ENCODE results near the gene EIF5. TPM values are rescaled to one million over a fixed set of nuclear protein-coding genes. Genes with fewer than 3 reads are reported as not detected.

Gene EIF5
- total RNA-seq, 2 donors from 2014 or later = 267 to 339 TPM

DNA sequence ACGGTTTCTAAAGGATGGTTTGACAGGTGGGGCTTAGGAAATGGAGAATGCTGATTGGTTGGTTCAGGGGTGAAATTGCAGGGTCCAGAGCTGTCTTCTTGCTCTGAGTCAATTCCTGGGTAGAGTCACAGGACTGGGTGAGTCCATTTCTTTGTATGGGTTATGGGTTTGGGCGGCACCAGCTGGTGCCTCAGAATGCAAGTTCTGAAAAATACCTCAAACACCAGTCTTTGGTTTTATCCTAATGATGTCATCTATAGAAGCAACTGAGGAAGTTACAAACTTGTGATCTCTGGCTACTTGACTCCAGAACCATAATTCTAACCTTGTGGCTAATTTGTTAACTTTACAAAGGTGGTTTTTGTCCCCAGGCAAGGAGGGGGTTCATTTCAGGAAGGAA is 47.6 kb upstream of the EIF5 start:
- H3K4me1 Mint-ChIP-seq = peaks cover 12% of the 10 kb centered on the region
- H3K9me3 ChIP-seq (ENCODE audit: control insufficient read depth, low read length) = peaks cover 7% of the 10 kb centered on the region
- H3K9ac ChIP-seq (ENCODE audit: extremely low read depth, low read length, poor library complexity, severe bottlenecking) = no peak overlapping the region
- no peak overlapping the region for H3K27ac Mint-ChIP-seq
- 92 to 95% methylated on average over 2 of the region's 2 CpGs for WGBS, 2 experiments (ENCODE audit: insufficient coverage in 1 of 2, insufficient read length in 1 of 2)
- H3K27me3 Mint-ChIP-seq (ENCODE audit: insufficient read depth) = peaks cover 25% of the 10 kb centered on the region
- H3K4me3 ChIP-seq (ENCODE audit: low read length) = no peak overlapping the region
- H3K9me3 Mint-ChIP-seq = peaks cover 3% of the 10 kb centered on the region
- H3K36me3 Mint-ChIP-seq (ENCODE audit: low read depth) = no peaks in the 10 kb centered on the region
- H3K27ac ChIP-seq (ENCODE audit: low read depth, low read length) = no peak overlapping the region
- no peak for DNase-seq
- H3K4me1 ChIP-seq (ENCODE audit: control insufficient read depth, insufficient read depth, low read length) = no peaks in the 10 kb centered on the region
- TF ChIP-seq, protein P1, sequence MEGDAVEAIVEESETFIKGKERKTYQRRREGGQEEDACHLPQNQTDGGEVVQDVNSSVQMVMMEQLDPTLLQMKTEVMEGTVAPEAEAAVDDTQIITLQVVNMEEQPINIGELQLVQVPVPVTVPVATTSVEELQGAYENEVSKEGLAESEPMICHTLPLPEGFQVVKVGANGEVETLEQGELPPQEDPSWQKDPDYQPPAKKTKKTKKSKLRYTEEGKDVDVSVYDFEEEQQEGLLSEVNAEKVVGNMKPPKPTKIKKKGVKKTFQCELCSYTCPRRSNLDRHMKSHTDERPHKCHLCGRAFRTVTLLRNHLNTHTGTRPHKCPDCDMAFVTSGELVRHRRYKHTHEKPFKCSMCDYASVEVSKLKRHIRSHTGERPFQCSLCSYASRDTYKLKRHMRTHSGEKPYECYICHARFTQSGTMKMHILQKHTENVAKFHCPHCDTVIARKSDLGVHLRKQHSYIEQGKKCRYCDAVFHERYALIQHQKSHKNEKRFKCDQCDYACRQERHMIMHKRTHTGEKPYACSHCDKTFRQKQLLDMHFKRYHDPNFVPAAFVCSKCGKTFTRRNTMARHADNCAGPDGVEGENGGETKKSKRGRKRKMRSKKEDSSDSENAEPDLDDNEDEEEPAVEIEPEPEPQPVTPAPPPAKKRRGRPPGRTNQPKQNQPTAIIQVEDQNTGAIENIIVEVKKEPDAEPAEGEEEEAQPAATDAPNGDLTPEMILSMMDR (conservative IDR thresholded peaks at IDR 0.05) = no peak
- no peaks in the 10 kb centered on the region for H3K27me3 ChIP-seq (ENCODE audit: control insufficient read depth, insufficient read depth, low read length, poor library complexity, severe bottlenecking)
- no peak overlapping the region for H3K4me3 Mint-ChIP-seq
- H3K36me3 ChIP-seq (ENCODE audit: control insufficient read depth, insufficient read depth, low read length) = no peaks in the 10 kb centered on the region

DNA sequence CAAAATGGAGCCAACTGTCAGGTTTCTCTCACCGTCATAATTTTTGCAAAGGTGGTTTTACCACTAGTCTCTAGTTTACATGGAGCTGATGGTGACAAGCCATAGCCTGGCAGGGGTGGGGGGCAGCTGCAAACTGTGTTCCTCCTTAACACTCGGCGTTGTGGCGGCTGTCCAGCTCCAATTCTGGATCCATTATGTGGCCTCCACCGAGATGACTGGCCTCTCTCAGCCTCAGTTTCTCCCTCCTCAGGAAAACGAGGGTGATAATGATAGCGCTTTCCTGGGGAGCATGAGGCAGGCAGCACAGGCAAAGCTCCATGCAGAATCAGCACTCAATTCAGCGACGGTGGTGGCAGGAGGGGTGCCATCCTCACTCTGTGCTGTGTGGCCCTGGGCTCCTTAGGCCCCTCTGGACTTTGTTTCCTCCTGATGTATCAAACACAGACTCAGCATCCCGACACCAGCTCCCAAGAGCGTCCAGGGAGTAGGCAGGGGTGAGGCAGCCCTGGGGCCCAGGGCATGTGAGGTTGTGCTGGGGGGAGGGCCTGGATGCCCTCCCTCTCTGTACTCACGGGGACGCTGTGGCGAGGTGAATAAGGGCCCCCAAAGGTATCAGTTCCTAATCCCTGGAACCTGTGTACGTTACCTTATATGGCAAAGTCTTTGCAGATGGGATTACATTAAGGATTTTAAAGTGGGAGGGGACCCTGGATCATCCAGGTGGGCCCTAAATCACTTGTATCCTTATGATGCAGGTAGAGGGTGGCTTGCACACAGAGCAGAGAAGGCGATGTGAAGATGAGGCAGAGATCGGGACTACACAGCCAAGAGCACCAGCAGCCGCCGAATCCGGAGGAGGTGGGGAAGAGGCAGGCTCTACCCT is 46.8 kb upstream of the EIF5 start:
- H3K27ac ChIP-seq (ENCODE audit: low read depth, low read length) = no peak overlapping the region
- peaks cover 7% of the 10 kb centered on the region for H3K9me3 ChIP-seq (ENCODE audit: control insufficient read depth, low read length)
- H3K36me3 ChIP-seq (ENCODE audit: control insufficient read depth, insufficient read depth, low read length) = no peaks in the 10 kb centered on the region
- Mint-ChIP-seq H3K36me3 (ENCODE audit: low read depth) (no peaks in the 10 kb centered on the region), H3K4me3 (no peak overlapping the region), H3K4me1 (peaks cover 12% of the 10 kb centered on the region), H3K27me3 (ENCODE audit: insufficient read depth) (peaks cover 32% of the 10 kb centered on the region), H3K9me3 (peaks cover 3% of the 10 kb centered on the region), H3K27ac (no peak overlapping the region)
- no peaks in the 10 kb centered on the region for H3K4me1 ChIP-seq (ENCODE audit: control insufficient read depth, insufficient read depth, low read length)
- WGBS, 2 experiments (ENCODE audit: insufficient coverage in 1 of 2, insufficient read length in 1 of 2) = 91 to 94% methylated on average over 16 to 20 of the region's 20 CpGs
- no peak for DNase-seq
- H3K27me3 ChIP-seq (ENCODE audit: control insufficient read depth, insufficient read depth, low read length, poor library complexity, severe bottlenecking) = no peaks in the 10 kb centered on the region
- no peak overlapping the region for H3K9ac ChIP-seq (ENCODE audit: extremely low read depth, low read length, poor library complexity, severe bottlenecking)
- no peak overlapping the region for H3K4me3 ChIP-seq (ENCODE audit: low read length)
- TF ChIP-seq, protein P1 (conservative IDR thresholded peaks at IDR 0.05) = no peak

DNA sequence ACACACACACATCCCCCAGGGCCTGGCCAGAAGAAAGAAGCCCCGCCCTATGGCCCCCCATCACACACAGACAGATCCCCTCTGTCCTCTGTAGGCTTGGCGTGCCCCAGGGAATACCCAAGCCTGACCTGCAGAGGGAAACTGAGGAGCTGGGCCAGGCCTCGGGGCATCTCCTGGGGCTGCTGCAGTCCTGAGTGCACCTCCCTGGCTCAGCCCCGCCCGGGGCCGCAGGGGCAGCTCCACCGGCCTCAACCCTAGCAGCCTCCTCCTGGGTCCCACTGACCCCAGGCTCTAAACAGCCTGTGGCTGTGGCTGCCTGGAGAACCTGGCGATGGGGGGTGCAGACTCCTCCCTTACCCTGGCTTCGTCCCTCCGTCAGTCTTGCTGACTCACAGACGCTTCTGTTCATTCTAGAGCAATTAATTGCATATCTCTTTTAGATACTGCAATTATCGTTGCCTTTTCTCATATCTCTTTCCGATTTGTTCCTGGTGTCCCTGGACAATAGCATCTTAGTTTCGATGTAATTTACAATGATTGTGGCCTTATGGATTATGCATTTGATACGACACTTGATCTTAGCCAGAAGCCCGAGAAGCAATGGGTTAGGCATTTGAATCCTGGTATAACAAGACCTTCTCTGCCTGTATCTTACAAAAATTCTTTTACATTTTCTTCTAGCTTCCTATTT is 45.8 kb upstream of the EIF5 start:
- Mint-ChIP-seq H3K27ac (no peak overlapping the region), H3K4me1 (peaks cover 12% of the 10 kb centered on the region), H3K27me3 (ENCODE audit: insufficient read depth) (peaks cover 31% of the 10 kb centered on the region), H3K4me3 (no peak overlapping the region), H3K36me3 (ENCODE audit: low read depth) (no peaks in the 10 kb centered on the region), H3K9me3 (peaks cover 3% of the 10 kb centered on the region)
- Histone ChIP-seq H3K9ac (ENCODE audit: extremely low read depth, low read length, poor library complexity, severe bottlenecking) (no peak overlapping the region), H3K27me3 (ENCODE audit: control insufficient read depth, insufficient read depth, low read length, poor library complexity, severe bottlenecking) (no peaks in the 10 kb centered on the region), H3K4me3 (ENCODE audit: low read length) (no peak overlapping the region), H3K9me3 (ENCODE audit: control insufficient read depth, low read length) (peaks cover 7% of the 10 kb centered on the region), H3K36me3 (ENCODE audit: control insufficient read depth, insufficient read depth, low read length) (no peaks in the 10 kb centered on the region), H3K4me1 (ENCODE audit: control insufficient read depth, insufficient read depth, low read length) (no peaks in the 10 kb centered on the region), H3K27ac (ENCODE audit: low read depth, low read length) (no peak overlapping the region)
- WGBS, 2 experiments (ENCODE audit: insufficient coverage in 1 of 2, insufficient read length in 1 of 2) = 86 to 97% methylated on average over 7 to 16 of the region's 16 CpGs
- TF ChIP-seq, protein P1 (conservative IDR thresholded peaks at IDR 0.05) = no peak
- DNase-seq = no peak

Measured in endodermal cell (in vitro differentiated cells).